ENCODE results near the gene MAN1A1.

Gene MAN1A1

GRCh38 chr6:119132261-119132981 lies 217.1 kb downstream of the MAN1A1 start:
- H3K27me3 ChIP-seq (ENCODE audit: insufficient read depth, low read depth), result no peaks in the 10 kb centered on the region
- no peak for TF ChIP-seq CTCF (conservative IDR thresholded peaks at IDR 0.05; ENCODE audit: low read depth, low read length)
- no peaks in the 10 kb centered on the region for H4K20me1 ChIP-seq (ENCODE audit: insufficient read depth)
- no peak overlapping the region for H3K4me3 ChIP-seq (IDR thresholded peaks at IDR 0.05; ENCODE audit: insufficient read depth, low read depth, low read length)
- H3K9ac ChIP-seq, result no peak overlapping the region
- H2AFZ ChIP-seq (ENCODE audit: low read depth), result no peak overlapping the region
- no peak overlapping the region for H3K27ac ChIP-seq
- peaks cover 12% of the 10 kb centered on the region for H3K4me1 ChIP-seq (ENCODE audit: low read depth, poor library complexity, severe bottlenecking)
- no peaks in the 10 kb centered on the region for H3K36me3 ChIP-seq (ENCODE audit: insufficient read depth)
- no peaks in the 10 kb centered on the region for H3K79me2 ChIP-seq (ENCODE audit: insufficient read depth, low read depth)
- H3K4me2 ChIP-seq, result no peak overlapping the region

DNA sequence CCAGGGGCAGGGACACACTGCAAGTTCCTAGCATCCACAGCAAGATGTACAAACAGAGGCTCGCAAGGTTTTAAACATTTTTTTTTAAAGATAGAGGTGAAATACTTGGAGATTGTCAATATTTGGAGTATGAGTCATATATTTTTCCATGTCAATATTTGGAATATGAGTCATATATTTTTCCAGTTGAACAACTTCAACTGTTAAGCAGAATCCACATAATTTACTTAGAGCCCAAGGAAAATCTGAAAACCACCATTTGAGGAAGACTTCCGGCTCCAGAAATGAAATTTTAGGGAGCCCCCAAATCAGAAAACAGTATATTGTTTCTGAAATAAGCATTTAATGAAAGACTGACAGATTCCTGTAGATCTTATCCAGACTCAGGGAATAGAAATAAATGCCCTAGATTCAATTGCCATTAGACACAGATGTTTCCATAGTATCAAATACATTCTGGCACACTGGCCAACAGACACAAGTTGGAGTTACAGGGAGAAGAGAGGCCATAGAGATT lies 219.5 kb downstream of the MAN1A1 start:
- peaks cover 12% of the 10 kb centered on the region for H3K4me1 ChIP-seq (ENCODE audit: low read depth, poor library complexity, severe bottlenecking)
- H3K4me2 ChIP-seq, result no peak overlapping the region
- no peak for TF ChIP-seq CTCF (conservative IDR thresholded peaks at IDR 0.05; ENCODE audit: low read depth, low read length)
- no peak overlapping the region for H3K27ac ChIP-seq
- no peaks in the 10 kb centered on the region for H3K36me3 ChIP-seq (ENCODE audit: insufficient read depth)
- no peaks in the 10 kb centered on the region for H3K27me3 ChIP-seq (ENCODE audit: insufficient read depth, low read depth)
- H3K4me3 ChIP-seq (IDR thresholded peaks at IDR 0.05; ENCODE audit: insufficient read depth, low read depth, low read length), result no peak overlapping the region
- H3K79me2 ChIP-seq (ENCODE audit: insufficient read depth, low read depth), result no peaks in the 10 kb centered on the region
- no peak overlapping the region for H3K9ac ChIP-seq
- no peak overlapping the region for H2AFZ ChIP-seq (ENCODE audit: low read depth)
- no peaks in the 10 kb centered on the region for H4K20me1 ChIP-seq (ENCODE audit: insufficient read depth)

DNA sequence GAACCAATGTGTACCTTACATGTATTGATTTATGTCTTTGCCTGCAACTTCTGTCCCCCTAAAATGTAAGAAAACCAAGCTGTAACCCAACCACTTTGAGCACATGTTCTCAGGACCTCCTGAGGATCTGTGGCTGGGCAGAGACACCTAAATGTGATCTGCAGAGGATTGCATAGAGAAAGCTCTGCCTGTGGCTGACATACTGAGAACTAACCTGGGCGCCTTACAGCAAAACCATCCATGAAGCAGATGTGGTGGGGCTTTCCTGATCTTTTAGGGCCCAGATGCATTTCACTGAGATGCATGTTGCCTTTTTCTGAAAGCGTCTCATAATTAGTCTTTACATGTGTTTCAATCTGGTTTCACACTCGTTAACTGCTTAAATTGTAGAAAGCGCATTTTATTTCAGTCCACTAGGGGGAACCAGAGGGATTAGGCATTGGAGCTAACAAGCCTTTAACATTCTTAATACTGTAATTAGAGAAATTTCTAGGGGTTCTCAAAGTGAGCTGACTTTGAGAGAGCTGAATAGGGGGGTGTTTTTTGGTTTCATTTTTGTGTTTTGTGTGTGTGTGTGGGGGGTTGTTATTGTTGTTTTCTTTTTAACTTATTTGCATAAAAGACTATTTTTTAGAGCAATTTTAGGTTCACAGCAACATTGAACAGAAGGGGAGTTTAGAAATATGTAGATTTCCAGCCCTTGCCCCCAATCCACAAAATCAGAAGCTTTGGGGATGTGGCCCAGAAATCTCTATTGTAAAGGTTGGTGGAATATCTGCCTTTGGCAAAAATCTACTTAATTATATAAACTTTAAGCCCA lies 220.2 kb downstream of the MAN1A1 start:
- Histone ChIP-seq H3K27me3 (ENCODE audit: insufficient read depth, low read depth) (no peaks in the 10 kb centered on the region), H3K9ac (no peak overlapping the region), H2AFZ (ENCODE audit: low read depth) (peak overlapping the region; percentile 31), H4K20me1 (ENCODE audit: insufficient read depth) (no peaks in the 10 kb centered on the region), H3K4me1 (ENCODE audit: low read depth, poor library complexity, severe bottlenecking) (peaks cover 12% of the 10 kb centered on the region), H3K27ac (no peak overlapping the region), H3K4me2 (peak overlapping the region; percentile 37), H3K79me2 (ENCODE audit: insufficient read depth, low read depth) (no peaks in the 10 kb centered on the region), H3K4me3 (IDR thresholded peaks at IDR 0.05; ENCODE audit: insufficient read depth, low read depth, low read length) (no peak overlapping the region), H3K36me3 (ENCODE audit: insufficient read depth) (no peaks in the 10 kb centered on the region)
- peak; percentile 78 for TF ChIP-seq CTCF (conservative IDR thresholded peaks at IDR 0.05; ENCODE audit: low read depth, low read length)

- Histone ChIP-seq H3K27ac (no peak overlapping the region), H3K4me3 (IDR thresholded peaks at IDR 0.05; ENCODE audit: insufficient read depth, low read depth, low read length) (no peak overlapping the region), H3K4me2 (no peak overlapping the region), H2AFZ (ENCODE audit: low read depth) (no peak overlapping the region; the same call in 1 of the 2 replicates), H3K27me3 (ENCODE audit: insufficient read depth, low read depth) (no peaks in the 10 kb centered on the region), H4K20me1 (ENCODE audit: insufficient read depth) (no peaks in the 10 kb centered on the region), H3K4me1 (ENCODE audit: low read depth, poor library complexity, severe bottlenecking) (peaks cover 12% of the 10 kb centered on the region), H3K36me3 (ENCODE audit: insufficient read depth) (no peaks in the 10 kb centered on the region), H3K9ac (no peak overlapping the region), H3K79me2 (ENCODE audit: insufficient read depth, low read depth) (no peaks in the 10 kb centered on the region)
- TF ChIP-seq CTCF (conservative IDR thresholded peaks at IDR 0.05; ENCODE audit: low read depth, low read length), result no peak
Observed at GRCh38 chr6:119128252-119128912, 221.2 kb downstream of the MAN1A1 start.
